Measurements from ENCODE around the gene CACNA2D1.

The CACNA2D1 gene

GRCh38 chr7:82194016-82194643 is 249.4 kb downstream of the CACNA2D1 start:
- H3K27ac ChIP-seq, result no peak overlapping the region
- TF ChIP-seq CTCF (IDR thresholded peaks at IDR 0.05), result no peak
- no peak overlapping the region for H3K4me3 ChIP-seq
- no peak for DNase-seq (ENCODE audit: low spot score)

- no peak overlapping the region for H3K4me3 ChIP-seq
- no peak for DNase-seq (ENCODE audit: low spot score)
- H3K27ac ChIP-seq, result no peak overlapping the region
- no peak for TF ChIP-seq CTCF (IDR thresholded peaks at IDR 0.05)
These were observed 254.9 kb downstream of the CACNA2D1 start for GRCh38 chr7:82188636-82189035.

DNA sequence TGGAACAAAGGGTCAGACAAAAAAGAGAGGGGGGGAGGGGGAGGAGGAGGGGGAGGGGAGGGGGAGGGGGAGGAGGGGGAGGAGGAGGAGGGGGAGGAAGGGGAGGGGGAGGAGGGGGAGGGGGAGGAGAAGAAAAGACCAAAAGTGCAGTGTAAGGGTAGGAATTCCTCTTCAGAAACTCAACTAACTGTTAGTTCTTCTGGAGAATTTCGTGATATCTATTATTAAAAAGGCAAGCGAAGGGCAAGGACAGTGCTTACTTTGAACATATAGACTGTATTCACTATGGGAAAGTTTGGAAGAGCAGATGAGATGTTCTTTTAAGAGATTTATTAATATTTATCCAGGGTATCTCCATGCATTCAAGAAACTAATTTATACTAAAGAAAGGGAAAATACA is 258.1 kb downstream of the CACNA2D1 start:
- DNase-seq (ENCODE audit: low spot score), result no peak
- no peak for TF ChIP-seq CTCF (IDR thresholded peaks at IDR 0.05)
- Histone ChIP-seq H3K4me3 (no peak overlapping the region), H3K27ac (no peak overlapping the region)

- no peak overlapping the region for H3K4me3 ChIP-seq
- H3K27ac ChIP-seq, result no peak overlapping the region
- TF ChIP-seq CTCF (IDR thresholded peaks at IDR 0.05), result no peak
- DNase-seq (ENCODE audit: low spot score), result no peak
These were observed 259.9 kb downstream of the CACNA2D1 start for GRCh38 chr7:82183634-82184033.

DNA sequence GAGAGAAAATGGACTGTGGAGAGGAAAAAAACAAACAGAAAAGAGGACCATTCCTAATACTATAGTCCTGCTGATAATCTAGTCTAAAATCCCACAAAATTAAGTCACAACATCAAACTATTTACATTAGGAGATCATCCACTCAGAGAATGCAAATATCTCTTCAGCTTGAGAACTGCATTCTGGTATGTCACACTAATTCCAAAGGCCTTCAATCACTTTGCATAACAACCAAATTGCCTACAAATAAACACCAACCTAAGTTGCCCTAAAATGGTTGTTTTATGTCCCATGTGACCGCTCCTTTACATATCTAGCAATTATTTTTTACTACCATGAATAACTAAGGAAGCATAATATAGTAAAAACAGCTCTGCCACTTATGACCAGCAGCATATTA is 264.3 kb downstream of the CACNA2D1 start:
- DNase-seq (ENCODE audit: low spot score), result no peak
- Histone ChIP-seq H3K4me3 (no peak overlapping the region), H3K27ac (no peak overlapping the region)
- no peak for TF ChIP-seq CTCF (IDR thresholded peaks at IDR 0.05)

DNA sequence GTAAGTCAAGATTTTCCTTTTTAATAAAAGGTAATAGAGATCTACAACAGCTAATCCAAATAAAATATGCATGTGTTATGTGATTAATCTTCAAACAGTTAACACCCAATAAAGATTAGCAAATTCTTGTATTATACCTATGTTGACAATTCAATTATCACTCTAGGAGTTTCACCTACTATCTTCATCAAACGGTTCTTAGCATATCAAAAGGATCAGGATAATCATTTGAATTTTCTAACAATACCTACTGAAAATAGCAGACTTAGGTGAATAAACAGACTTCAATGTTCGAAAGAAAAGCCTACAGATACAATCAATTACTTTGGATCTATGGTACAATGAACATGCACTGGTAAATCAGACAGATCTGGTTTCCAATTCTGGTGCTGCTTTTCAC is 268.3 kb downstream of the CACNA2D1 start:
- no peak for DNase-seq (ENCODE audit: low spot score)
- TF ChIP-seq CTCF (IDR thresholded peaks at IDR 0.05), result no peak
- Histone ChIP-seq H3K27ac (no peak overlapping the region), H3K4me3 (no peak overlapping the region)

GRCh38 chr7:82173400-82174021 is 270.1 kb downstream of the CACNA2D1 start:
- no peak overlapping the region for H3K4me3 ChIP-seq
- no peak for TF ChIP-seq CTCF (IDR thresholded peaks at IDR 0.05)
- no peak overlapping the region for H3K27ac ChIP-seq
- no peak for DNase-seq (ENCODE audit: low spot score)

All from coronary artery (tissue), 2 donors.